Forelimb muscle (tissue), 1 donor: ENCODE data around the gene GFER. TPM values are rescaled to one million over a fixed set of nuclear protein-coding genes. Genes with fewer than 3 reads are reported as not detected.

Experiments used
- DNase-seq: peaks from one replicate; pipeline ENCODE4 v3.0.0-alpha.2; 2013; ENCODE audit warnings: low read depth
- polyA plus RNA-seq: library from polyadenylated mRNA; unstranded; fragments of 120-200 nt; gene quantifications from one replicate; pipeline ENCODE4 v1.2.1, GENCODE V29; 2013; ENCODE audit not compliant: insufficient read length

The GFER gene
- polyA plus RNA-seq, 1 donor = 16.2 TPM

DNA sequence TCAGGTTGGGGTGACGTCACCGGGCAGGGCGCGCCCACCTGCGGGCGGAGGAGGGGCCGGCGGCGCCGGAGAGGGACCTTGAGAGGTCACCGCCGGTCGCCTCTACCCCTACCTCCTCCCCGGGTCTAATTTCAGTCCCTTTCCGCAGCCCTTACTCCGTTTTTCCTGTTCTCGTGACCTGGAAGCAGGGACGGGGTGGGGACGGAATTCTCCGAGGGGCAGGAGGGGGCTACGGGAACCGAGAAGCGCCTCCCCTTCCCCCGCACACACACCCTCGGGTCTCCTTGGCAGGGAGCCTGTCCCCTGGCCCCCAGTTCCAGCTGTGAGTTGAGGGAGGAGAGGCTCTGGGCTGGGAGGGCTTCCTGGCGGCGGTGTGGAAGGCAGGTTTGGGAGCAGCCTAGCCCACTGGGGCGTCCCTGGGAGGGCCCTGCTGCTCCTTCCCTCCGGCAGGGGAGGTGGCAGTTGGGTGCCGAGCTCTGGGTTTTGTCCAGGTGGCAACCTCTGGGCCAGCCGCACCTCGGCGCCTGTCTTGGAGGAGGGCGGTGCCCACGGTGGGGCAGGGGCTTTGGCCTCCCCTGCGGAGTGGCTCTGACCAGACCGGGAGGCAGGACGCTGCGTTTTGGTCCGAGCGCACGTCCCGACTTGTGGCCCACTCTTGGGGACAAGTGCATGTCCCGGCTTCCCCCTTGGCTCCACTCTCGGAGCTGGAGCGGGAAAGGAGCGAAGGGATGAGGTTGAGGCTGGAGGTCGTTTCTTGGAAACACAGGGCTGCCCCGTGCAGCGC is 6.5 kb downstream of the GFER start:
- DNase-seq = no peak

DNA sequence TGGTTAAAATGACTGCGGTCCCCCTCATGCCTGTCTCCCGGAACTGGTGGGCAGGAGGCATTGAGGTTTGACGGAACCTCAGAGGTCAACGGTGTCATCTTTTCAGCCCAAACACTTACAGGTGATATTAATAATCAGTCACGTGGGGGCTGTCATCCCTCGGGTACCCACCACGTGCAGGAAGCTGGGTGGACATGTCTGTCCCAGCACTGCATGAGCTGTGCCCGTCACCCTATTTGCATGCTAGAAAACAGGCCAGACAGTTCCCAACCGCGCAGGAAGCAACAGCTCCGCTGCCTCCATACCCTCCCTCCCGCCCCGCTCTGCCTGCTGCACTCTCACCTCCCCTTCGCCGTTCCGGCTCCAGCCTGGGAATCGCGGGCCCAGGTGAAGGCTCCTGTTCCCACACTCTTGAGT is 7.2 kb downstream of the GFER start:
- DNase-seq = no peak

GRCh38 chr16:1991588-1991947 is 7.6 kb downstream of the GFER start:
- no peak for DNase-seq

GRCh38 chr16:1991948-1992703 is 8.1 kb downstream of the GFER start:
- no peak for DNase-seq

GRCh38 chr16:1992704-1993317 is 8.8 kb downstream of the GFER start:
- DNase-seq = no peak

- DNase-seq = no peak
Measured at GRCh38 chr16:1993731-1994131, 9.7 kb downstream of the GFER start.

DNA sequence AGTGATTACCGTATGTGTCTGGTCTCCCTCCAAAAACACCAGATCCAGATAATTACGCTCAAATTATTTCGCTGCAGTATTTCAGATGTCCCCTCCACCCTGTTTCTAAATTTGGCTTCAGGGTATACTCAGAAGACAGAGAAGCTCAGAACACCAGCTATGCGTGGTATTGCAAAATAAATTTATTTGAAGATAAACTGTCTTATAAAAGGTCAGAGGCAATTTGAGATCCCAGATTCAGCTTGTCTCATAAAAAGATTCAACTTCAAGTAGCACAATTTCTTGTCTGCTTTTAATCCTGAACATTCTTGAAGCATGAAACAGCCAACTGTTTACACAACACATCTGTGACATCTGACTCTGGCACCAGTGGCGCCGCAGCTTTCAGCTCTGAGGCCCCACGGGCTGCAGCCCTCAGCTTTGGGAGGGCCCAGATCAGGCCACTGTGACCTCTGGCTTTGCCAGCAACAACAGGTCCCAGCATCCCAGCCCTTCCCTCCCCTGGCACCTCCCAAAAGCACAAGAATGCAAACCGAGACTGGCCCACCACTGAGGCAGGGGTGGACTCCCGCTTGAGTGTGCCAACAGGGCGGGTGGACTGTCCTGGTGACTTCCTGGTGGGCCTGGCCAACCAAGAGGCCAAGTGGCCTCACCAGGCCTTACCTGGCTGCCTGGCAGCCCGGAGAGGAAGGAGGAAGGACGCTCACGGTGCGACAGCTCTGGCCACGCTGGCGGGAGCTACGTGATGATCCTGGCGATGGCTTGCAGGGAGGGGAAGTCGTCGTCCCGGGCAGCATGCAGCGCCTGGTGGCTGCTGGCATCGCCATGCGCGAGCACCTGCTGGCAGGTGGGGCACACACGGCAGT is 13.7 kb downstream of the GFER start:
- DNase-seq = no peak

GRCh38 chr16:1998360-1998835 is 14.4 kb downstream of the GFER start:
- DNase-seq = no peak

GRCh38 chr16:1998852-1999801 is 15.1 kb downstream of the GFER start:
- DNase-seq = no peak

GRCh38 chr16:1999866-2000514 is 16.0 kb downstream of the GFER start:
- DNase-seq = no peak

GRCh38 chr16:2001035-2001434 is 17.0 kb downstream of the GFER start:
- no peak for DNase-seq

- DNase-seq = no peak
Measured at GRCh38 chr16:2001456-2002355, 17.7 kb downstream of the GFER start.

DNA sequence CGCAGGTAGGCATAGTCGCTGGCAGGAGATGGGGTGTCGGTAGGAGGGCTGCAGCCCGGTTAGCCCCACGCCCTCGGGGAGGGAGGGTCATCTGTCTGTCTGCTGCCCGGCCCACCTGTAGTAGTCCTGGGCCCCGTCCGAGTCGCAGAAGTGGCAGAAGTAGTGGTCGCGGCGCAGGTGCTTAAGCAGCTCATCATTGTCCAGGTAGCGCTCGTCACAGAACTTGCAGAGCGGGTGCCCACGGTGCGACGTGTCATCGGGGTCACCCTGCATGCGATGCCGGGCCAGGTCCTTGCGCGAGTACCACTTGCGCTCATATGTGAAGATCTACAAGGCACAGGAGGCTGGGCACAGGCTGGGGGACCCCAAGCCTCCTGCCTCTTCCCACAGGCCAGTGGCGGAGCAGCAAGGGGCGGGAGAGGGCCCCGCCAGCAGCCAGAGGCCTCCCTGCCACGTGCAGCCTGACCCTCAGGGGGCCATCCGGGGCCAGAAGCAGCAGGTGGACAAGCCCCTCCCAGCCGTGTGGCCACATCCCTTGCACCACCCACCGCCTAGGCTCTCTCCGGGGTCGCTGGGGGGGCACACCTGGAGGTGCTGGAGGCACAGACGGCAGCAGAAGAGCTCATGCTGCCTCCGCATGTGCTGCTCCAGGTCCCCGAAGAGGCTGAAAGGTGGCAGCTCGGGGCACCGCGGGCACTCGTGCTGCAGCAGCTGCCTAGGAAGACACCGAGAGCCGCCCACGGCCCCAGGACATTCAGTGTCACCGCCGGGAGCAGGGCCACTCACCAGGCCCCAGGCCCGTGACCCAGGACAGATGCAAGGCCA is 18.6 kb downstream of the GFER start:
- DNase-seq = no peak

DNA sequence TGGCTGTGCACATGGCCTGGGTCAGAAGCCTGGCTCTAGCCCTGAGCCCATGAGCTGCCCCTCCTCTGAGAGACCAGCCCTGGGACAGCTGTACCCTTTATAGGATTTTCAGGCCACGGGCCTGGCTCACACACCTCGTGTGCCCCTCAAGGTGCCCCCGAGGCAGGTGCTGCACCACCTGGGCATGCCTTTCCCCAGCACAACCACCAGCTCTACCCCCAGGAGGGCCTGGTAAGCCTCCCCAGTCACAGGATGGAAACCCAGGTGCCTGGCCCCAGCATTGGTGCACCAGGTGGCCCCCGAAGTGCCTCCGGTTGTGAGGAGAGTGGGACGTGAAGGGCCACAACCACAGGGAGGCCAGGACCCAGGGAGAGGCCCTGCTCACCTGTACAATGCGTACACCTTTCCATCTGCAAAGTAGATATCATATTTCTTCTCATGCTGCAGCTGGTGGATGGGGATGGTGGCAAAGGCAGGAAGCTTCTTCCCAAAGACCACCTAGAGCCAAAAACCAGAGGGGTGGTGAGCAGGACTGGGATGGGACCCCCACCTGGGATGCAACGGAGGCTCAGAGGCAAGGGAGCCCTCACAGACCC is 19.3 kb downstream of the GFER start:
- DNase-seq = no peak

DNA sequence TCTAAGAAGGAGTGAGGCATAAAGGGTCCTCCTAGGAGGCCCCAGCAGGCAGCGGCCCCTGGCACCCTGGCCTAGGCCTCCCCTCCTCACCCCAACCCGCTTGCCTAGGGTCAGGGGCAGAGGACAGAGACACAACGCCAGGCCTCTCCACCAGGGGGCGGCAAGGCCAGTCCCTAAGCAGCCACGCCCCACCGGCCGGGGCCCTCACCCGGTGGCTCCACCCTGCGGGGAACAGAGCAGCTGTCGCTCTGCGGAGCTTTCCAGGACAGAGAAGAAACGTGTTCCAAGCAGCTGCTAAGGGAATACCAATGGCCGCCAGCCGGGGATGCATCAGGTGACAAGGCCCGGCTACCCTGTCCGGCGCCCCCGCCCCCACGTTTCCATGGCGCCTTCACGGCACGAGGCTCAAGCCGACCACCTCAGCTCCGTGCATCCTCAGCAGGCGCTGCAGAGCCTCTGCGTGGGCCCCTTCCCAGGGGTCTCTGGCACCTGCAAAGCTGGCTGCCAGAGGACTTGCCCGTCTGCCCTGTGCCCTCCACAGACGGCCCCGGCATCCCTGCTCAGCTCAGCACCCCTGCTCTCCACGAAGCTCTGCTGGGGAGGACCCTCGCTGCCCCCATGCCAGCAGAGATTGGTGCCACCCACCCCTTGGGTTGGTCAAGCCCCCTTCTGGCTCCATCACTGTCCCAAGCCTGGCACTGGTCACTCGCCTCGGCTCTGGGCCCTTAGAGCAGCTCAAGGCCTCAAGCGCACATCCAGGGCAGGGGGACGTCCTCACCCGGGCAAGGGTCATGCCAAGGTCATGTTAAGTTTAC is 20.0 kb downstream of the GFER start:
- DNase-seq = peak; percentile 39

- no peak for DNase-seq
Measured at GRCh38 chr16:2004795-2005517, 21.0 kb downstream of the GFER start.
